Posterior cingulate gyrus (tissue), 11 donors: ENCODE measurements around the gene HOXA6.

ENCODE experiments used
- DNase-seq, 10 donors: peaks; one replicate each; pipeline versions ENCODE4 v3.0.0 to v3.0.0-alpha.2; 2020 to 2021; ENCODE audit warnings: mixed read lengths in 3 of 10
- intact Hi-C: fragments of 100-400 bp; cut with DNase I; formaldehyde crosslinking; loops from one replicate; pipeline ENCODE4 v1.15.1; 2023

HOXA6 gene

DNA sequence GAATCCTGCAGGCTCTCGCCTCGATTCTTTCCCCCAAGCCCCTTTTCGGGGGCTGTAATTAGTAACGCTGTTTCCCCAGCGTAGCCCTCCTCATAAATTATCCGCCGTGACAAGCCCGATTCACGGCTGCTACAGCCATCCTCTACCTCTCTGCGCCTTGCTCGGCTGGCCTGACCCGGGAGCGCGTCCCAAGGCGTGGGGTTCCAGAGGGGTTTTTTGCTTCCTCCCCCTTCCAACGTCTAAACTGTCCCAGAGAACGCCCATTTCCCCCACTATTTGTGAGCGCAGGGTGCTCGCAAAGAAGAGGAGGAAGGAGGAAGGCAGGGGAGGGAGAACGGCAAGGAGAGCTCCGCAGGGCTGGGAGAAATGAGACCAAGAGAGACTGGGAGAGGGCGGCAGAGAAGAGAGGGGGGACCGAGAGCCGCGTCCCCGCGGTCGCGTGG lies 5.0 kb downstream of the HOXA6 start:
- intact Hi-C loops: no loop called here
- peak in 1 of 10 donors; percentile 35 for DNase-seq

DNA sequence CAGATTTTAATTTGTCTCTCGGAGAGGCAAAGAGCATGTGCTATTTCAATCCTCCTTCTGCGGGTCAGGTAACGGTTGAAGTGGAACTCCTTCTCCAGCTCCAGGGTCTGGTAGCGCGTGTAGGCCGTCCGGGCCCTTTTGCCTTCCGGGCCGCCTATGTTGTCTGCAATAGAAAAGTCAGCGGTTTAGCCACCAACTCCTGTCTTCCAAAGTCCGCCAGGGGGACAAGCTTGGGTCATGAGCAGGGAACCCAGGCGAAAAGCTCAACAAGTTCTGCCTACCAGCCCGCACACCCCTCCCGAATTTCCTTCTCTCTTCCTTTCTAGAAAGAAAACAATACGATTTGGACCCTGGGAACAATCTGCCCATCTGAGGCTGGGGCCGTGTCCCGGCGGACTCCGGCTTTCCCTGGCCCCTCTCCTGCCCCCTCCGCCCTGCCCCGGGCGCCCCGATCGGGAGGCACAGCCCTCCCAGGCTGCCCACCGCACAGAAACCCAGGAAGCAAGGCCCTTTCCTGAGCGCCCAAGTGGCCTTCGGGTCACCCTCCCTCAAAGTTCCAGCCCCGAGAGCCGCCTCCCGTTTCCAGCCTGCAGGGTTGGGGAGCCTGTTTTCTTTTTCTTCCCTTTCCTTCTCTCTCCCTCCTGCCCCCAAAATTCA lies 5.5 kb downstream of the HOXA6 start:
- intact Hi-C loops: no loop called here
- DNase-seq: peak in 1 of 10 donors; percentile 31

DNA sequence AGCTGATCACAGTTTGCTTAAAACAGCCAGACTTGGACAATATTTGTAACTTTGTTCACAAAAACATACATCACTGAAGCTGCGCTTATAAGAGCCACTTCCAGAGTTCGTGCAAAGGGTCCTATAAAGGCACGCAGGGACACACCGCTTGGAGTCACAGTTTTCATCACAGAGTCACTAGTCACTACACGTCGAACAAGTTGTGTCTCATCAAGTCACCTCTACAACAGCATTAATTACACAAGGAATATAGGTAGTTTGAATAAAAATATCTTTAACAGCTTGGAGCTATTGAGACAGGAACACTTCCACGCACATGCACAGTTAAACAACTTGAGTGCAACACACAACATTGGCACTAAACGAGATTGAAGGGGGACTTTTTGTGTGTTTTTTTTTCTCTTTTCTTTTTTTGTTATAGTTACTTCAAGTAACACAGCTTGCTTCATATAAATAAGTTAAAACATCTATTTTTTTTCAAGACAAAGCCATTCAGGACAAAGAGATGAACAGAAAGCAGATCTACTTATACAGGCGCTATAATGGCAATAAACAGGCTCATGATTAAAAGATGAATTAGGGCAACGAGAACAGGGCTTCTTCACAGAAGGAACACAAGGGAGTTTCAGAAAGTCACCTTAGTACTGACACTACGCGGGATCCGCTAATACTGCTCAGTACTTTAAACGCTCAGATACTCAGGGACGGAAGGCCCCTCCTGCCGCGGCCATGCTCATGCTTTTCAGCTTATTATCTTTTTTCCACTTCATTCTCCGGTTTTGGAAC lies 6.2 kb downstream of the HOXA6 start:
- DNase-seq: peak in 1 of 10 donors; percentile 4
- intact Hi-C loops: no loop called here

DNA sequence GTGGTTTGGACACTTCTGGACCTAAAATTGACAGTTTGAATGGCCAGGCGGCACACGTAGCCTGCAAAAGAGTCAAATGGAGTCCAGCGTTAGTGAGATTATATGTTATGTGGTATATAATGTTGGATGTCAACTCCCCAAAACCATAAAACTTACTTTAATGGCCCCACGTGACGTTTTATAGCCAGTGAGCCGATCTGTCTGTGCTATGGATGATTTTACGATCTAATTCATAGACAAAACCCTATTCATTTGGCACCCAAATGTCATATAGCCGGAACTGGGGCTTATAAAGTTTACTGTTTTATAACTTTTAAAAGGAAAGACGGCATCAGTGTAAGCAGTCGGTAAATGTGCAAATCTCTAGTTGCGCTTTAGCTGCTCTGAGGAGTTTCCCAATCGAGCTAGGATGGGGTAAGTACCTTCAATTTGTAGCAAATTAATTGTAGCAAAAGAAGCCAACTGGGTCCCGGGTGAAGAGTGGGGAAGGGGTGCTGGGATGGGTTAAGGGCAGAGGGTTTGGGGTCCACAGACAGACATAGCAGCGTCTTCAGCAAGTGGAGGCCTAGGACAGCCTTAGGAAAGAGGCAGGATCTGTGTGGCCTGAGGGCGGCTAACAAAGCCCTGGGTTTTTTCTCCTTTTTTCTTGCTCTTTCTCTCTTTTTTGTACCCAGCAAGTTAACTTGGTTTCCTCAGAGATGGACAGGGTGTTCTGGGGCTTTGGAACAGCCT lies 7.3 kb downstream of the HOXA6 start:
- intact Hi-C loops: no loop called here
- DNase-seq: peak in 1 of 10 donors; percentile 5

DNA sequence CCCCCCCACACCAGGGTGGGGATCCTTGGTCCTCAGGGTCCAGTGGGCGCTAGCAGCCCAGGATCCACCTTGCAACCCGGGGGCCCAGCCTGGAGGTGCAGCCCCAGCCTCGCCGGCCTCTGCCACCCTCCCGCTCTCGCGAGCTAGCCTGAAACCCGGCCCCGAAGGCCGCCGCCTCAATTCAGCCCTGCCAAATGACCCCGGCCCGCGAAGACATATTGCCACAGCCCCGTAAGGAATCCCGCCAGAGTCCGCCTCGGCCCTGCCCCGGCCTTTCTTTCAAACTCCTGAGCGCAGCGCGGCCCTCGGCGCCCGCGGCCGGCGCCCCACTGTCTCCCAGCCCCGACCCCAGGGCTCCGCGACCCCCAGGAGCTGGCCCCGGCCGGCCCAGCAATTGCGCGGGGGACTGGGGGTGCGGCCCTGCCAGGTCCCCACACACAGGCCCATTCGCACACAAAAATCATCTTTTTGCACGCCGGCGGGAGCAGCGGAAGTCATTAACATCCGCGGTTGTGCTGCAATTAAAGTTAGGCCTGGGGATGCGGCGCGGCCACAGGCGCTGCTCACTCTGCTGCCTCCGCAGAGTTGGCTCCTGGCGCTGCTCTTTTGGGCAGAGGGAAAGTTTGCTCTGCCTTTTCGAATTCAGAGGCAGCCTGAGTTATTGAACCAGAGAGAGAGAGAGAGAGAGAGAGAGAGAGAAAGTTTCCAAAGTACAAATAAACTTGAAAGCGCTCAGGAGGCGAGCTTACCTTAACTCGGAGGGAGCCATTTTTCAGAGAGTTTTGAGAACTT lies 8.0 kb downstream of the HOXA6 start:
- DNase-seq: peak in 2 of 10 donors; percentile 56 to 74
- intact Hi-C loops: no loop called here

DNA sequence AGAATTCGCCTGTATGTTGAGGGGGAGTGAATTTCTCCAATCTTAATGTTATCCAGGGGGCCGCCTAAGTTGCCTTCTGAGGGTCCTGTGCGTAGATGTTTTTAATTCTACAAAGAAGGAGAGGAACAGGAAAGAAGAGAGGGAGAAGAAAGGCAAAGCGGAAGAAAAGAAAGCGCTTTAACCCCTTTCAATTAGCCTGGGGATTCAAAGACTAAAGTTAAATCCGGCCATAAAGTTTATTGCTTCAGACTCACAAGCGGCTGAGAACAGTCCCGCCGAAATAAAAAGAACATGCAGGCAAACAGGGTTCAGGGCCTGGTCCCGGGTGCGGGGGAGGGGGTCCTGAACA lies 8.6 kb downstream of the HOXA6 start:
- no peak for DNase-seq
- intact Hi-C loops: no loop called here

DNA sequence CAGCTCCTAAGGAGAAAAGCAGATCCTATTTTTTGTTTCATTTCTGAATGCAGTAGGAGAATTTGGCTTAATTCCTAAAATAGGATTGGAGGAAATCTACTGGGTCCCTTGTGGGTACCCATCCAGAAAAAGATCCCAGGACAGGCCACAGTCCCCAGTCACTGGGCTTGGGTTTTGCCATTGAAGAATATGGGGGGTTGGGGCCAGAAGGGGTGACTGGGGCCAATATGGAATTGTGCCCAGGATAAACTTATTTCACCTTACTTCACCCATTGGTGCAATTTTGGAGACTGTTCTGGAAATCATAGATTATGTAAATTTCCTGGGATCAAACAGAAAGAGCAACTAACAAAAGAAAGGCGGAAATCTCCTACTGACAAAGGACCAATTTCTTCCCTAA lies 9.1 kb downstream of the HOXA6 start:
- DNase-seq: no peak
- intact Hi-C loops: no loop called here

DNA sequence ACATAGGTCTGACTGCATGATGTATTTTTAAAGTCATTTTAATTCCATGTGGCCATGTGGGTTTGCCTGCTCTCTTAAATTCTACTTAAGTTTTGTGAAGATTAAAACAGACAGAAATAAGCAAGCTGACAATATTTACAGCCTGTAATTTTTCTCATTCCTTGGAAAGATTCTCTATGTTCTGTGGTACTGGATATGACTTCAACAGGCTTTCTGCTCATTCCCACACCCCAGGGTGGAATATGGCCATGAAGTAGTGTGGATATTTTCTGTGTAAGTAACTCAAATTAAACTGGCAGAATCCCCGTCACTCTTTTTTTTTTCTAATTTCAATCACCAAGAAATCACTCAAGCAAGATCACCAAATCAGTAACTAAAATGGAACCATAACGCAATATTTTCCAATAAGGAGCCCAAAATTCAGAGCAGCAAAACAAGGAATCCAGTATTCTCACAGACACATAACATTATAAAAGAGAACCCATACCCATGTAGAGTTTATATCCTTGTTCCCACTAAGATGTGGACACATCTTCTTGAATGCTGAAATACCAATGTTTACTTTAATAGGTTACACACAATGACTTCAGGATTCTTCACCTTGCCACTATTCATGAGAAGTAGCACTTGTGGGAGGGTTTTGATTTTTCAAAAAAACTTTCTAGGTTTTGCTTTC lies 9.8 kb downstream of the HOXA6 start:
- no peak for DNase-seq
- intact Hi-C loops: no loop called here

DNA sequence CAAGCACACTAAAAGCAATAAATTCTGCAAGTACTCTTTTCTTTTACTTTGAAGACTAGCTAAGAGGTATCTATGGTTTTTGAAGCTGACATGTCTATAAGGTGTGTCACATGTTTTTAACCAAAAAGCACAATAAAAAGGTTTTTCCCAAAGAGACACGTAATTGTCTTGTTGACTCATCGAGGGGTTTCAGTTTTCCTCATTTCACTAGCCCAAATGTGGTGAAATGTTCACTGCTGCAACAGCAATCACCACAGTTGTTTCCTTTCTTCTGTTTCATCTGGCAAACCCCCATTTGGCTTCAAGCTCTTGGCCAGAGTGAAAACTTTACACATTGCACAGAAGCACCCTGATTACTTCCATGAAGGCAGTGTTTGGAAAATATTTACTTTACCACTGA lies 13.2 kb downstream of the HOXA6 start:
- DNase-seq: no peak
- intact Hi-C loops: no loop called here

DNA sequence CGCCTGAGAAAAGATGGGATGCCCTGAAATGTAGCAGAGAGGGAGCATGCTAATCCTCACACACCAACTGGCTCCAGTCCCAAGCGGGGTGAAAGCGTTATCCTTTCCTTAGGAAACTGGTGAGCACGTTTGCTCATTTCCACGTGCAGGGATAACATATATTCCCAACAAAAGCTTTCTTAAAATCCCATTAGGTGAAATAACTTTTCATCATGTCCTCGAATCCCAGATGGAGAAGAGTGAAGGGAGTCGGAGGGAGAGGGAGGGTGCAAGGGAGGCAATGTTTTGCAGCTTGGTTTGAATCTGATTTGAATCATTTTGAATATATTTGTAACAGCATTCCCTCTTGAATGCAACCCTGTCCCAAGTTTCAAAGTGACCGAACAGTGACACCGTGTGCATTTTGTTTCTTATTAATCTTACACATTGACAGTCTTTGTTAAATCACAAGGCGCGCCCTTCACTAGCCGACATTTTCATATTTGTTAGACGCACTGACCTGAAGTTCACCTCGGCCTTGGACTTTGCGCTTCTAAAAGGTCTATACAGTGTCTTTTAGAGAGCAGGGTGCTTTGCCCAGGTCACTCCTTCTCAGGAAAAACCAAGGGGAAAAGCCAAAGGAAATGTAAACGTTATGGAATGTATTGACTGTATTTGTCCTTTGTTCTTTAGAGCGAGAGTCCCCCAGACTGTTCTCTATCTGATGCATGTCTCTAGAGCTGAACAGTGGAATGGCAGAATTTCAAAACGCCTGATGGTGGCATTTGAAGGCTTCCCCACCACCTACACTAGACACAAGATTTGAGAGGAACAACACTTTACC lies 14.0 kb downstream of the HOXA6 start:
- intact Hi-C loops: no loop called here
- DNase-seq: peak in 1 of 10 donors; percentile 18

DNA sequence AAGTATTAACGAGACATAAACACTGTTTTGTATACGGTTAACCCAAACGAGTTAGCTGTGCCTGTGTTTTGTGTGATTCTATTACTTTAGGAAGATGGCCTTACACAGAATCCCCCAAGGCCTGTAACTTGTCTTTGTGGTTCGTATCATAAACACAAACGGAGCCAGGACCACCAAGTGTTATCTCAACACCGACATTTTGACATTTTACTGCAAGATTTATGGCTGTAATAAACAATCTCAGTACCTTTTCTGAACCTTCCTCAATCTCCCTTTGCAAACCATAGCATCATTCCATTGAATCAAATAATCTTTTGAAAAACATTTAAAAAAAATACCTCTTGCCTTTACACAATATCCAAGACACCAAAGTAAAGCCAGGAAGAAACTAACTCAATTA lies 14.6 kb downstream of the HOXA6 start:
- intact Hi-C loops: no loop called here
- no peak for DNase-seq

DNA sequence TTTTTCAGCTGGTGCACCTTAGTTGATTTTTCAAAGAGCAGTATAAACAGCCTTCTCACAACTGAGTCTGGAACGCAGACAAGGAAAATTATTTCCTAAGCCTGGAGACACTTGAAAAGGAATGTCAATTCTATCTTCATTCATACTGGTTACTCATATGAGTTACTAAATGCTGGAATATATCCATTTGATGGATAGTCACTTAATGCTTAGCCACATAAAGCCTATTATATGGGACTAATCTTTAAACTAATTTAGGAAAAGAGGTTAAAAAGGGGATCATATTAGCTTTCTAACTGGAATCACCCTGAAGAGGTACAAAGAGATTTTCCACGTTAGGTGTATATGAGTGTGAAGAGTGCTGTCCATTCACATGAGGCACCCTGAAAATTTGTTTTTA lies 15.4 kb downstream of the HOXA6 start:
- no peak for DNase-seq
- intact Hi-C loops: no loop called here

DNA sequence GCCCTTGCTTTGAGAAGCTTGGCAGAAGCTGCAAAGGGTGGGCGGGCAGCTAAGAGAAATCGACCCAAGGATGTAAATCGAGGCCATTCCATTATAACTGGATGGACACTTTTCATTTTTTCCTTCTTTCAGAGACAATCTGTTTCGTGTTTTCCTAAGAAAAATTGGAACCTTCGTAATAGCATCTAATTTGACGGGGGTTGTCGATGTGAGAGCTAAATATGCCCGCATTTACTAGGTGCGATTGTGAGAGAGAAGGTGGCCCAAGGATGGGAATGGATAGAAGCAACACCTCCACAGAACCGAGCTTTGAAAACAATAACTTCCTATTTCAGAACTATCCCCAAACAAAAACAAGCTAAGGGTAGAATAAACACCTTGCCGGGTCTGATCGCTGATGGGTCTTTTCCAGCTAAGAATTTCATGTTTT lies 16.2 kb downstream of the HOXA6 start:
- intact Hi-C loops: no loop called here
- no peak for DNase-seq

DNA sequence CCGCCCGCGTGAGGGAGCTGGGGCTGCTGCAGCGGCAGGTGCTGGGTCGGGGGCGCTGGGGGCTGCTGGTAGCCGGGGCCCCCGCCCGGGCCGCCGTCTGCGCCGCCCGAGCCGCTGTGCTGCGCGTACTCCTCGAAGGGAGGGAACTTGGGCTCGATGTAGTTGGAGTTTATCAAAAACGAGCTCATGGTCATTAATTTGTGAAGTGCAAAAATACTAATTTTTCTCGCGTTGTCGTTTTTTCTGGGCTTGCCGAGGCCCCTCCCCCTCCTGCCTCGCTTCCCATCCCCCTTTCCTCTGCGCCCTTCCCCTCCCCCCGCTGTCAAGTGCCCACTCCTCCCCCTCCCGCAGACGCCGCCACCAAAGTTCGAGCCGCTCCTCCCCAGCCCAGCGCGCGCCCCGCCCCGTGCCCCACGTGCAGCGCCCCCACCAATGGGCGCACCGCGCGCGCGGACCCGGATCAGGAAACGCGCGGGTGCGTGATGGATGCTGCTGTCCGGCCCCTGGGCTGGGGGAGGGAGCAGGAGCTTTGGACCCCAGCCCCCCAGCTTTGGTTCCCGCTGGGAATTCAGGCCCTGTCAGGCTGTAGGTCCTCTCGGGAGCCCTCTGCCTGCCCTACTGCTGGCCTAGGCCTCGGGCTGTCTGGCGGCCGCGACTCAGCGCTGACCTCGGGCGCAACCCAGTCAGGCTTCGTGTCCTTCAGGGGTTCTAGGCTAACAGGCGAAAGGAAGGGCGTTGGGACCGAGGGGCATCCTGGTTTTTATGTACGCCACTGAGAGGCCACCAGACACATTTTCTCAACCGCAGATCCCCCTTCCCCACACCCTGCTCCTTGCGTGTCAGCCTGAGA lies 16.8 kb downstream of the HOXA6 start, which contains the start of gene HOXA4:
TSS of gene HOXA4 (minus strand) at position 218 of the 850 bp plus-strand sequence. CDS start at position 194, 24 bp downstream.
- intact Hi-C loops: no loop called here
- DNase-seq: peak in 3 of 10 donors; percentile 27 to 82 (median 67)

DNA sequence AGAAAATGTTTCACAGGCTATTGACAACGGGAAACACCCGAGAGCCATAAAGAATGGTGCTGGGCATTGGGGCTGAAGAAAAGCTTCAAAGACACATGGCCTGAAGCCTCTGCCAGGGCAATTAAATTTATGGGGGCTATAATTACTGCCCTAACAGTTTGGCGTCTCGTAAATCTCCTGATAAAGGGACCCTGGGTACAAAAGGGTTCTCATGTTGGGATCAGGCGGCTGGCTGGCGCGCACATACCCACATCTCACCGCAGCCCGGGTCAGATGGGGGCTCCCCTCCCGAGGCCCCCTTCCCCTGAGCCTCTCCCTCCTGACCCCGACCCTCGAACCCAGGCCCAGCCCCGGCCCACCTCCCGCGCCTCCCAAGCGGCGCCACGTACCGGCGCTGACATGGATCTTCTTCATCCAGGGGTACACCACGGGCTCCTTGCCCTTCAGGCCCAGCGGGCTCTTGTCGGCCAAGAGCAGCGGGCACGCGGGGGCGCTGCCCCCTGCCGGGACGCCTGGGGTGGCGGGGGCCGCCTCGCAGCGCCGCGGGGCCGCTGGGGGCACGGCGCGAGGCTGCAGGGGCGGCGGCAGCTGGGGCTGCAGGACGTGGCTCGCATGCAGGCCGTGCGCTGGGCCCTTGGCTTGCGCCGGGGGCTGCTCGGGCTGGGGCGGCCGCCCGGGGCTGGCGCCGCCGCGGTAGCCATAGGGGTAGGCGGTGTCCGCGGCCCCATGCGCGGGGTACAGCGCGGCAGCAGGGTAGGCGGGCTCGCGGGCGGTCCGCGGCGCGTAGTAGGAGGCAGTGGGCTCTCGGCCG lies 17.6 kb downstream of the HOXA6 start:
- DNase-seq: peak in 1 of 10 donors; percentile 63
- intact Hi-C loops: no loop called here

DNA sequence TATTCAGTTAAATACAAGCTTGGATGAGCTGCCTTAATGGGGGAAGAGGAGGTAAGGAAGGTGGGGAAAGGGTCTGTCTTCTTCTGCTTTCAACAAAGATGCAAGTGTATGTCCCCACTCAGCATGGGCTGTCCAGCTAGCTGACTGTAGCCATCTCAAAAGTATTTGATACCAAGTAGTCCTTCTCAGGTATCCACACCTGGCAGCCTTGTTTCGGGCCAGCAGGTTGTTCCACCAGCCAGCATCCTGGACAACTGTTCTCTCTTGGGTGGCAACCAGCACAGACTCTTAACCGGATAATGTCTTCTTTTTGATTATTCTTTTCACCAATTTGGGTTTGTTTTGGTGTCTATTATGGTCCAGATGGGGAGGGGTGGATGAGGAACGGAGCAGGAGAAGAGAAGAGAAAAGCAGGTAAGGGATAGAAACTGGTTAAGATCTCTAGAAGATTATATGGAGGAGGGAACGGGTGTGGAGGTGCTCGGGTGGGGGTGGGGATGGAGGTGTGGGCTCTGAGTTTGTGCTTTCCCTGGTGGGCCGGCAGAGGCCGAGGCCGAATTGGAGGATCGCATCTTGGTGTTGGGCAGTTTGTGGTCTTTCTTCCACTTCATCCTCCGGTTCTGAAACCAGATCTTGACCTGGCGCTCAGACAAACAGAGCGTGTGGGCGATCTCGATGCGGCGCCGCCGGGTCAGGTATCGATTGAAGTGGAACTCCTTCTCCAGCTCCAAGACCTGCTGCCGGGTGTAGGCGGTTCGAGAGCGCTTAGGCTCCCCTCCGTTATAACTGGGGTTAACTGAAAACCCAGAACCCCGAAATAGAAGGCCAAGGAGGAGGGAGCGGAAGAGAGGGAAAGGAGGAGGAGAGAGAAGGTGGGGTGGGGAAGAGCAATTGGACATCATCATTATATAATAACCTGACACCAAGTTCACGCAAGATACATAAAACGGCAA lies 18.5 kb downstream of the HOXA6 start:
- intact Hi-C loops: no loop called here
- peak in 1 of 10 donors; percentile 40 for DNase-seq
